ENCODE data around the gene LETM1.

GRCh38 chr4:1870578-1871443, 14.9 kb upstream of the LETM1 start, which contains the start of gene NSD2:
- TF ChIP-seq POLR2A (IDR thresholded peaks at IDR 0.05) = peak; percentile 69 to 73
- peak in 1 of 5 experiments; percentile 12 for TF ChIP-seq CTCF (IDR thresholded peaks at IDR 0.05 in 4 of 5, conservative IDR thresholded peaks at IDR 0.05 in 1 of 5)

Measured in gastrocnemius medialis (tissue), 4 donors.